ENCODE data around the gene CDH18.

The CDH18 gene

DNA sequence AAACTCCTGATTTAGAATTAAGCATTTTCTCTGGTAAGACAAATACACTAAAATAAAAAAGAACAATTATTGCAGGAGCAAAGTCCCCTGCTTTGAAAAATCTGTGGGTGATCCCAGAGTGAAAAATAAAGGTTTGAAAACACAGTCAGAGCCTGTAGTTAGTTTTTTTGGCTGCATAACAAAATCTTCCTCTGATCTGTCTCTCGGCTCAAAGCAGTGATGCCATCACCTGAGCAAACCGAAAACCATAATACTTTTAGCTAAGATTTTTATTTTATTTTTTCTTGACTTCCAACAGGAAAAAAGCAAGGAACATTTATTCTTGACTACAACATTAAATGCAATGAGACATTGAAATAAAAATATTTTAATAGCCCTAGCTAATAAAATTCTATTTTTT, 1.2 kb downstream of the CDH18 start:
- Histone ChIP-seq H4K20me1 (ENCODE audit: insufficient read depth, low read length) (no peaks in the 10 kb centered on the region), H3K4me3 (ENCODE audit: low read length) (no peak overlapping the region), H3K4me1 (ENCODE audit: low read length) (no peaks in the 10 kb centered on the region), H3F3A (ENCODE audit: insufficient read depth, low read length) (no peaks in the 10 kb centered on the region), H3K27me3 (replicated peaks; ENCODE audit: insufficient read depth, low read length) (no peaks in the 10 kb centered on the region), H3K4me2 (ENCODE audit: low read depth, low read length) (no peak overlapping the region), H3K9me3 (replicated peaks; ENCODE audit: insufficient read depth, low read length) (no peaks in the 10 kb centered on the region), H3K36me3 (replicated peaks; ENCODE audit: insufficient read depth, low read length) (no peaks in the 10 kb centered on the region), H3K9me2 (replicated peaks; ENCODE audit: insufficient read depth, low read length) (no peaks in the 10 kb centered on the region), H3K9ac (ENCODE audit: low read length) (no peak overlapping the region), H2AFZ (ENCODE audit: low read length) (no peak overlapping the region), H3K79me2 (ENCODE audit: low read length) (no peaks in the 10 kb centered on the region), H3K27ac (ENCODE audit: low read length) (no peak overlapping the region)
- DNase-seq = no peak
- TF ChIP-seq EZH2phosphoT487 (IDR thresholded peaks at IDR 0.05; ENCODE audit: low read length) (no peak), EZH2 (optimal IDR thresholded peaks at IDR 0.05; ENCODE audit: low read depth, low read length) (no peak), CTCF (IDR thresholded peaks at IDR 0.05; ENCODE audit: low read length) (no peak)

DNA sequence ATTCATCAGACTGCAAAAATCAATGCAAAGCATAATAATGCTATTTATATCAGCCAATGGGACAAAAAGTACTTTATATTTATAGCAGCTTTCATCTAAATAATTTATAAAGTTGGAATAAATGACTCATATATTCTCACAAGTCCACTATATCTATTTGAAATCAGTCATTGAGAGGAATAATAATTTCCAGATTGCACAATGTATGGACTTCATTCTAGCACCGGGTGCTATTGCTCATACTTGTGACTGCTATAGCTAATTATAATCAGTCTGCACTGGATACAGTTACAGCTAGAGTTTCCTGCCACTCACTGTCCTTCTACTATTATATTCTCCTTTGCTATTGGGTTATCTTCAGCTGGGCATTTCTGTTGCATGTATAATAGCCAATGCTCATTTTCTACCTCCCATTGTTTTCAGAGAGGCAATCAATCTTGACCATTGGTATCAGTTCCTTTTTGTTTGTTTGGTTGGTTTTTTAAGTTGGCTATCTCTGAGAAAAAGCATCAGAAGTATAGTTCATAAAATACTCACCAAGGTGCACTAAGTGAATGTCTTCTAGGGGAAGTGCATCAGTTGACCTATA, 1.9 kb downstream of the CDH18 start:
- H3K36me3 ChIP-seq (replicated peaks; ENCODE audit: insufficient read depth, low read length) = no peaks in the 10 kb centered on the region
- H3K27ac ChIP-seq (ENCODE audit: low read length) = no peak overlapping the region
- no peak overlapping the region for H2AFZ ChIP-seq (ENCODE audit: low read length)
- no peak for DNase-seq
- no peak overlapping the region for H3K4me2 ChIP-seq (ENCODE audit: low read depth, low read length)
- no peaks in the 10 kb centered on the region for H3F3A ChIP-seq (ENCODE audit: insufficient read depth, low read length)
- H4K20me1 ChIP-seq (ENCODE audit: insufficient read depth, low read length) = no peaks in the 10 kb centered on the region
- H3K9me3 ChIP-seq (replicated peaks; ENCODE audit: insufficient read depth, low read length) = no peaks in the 10 kb centered on the region
- no peak for TF ChIP-seq EZH2phosphoT487 (IDR thresholded peaks at IDR 0.05; ENCODE audit: low read length)
- no peak for TF ChIP-seq EZH2 (optimal IDR thresholded peaks at IDR 0.05; ENCODE audit: low read depth, low read length)
- TF ChIP-seq CTCF (IDR thresholded peaks at IDR 0.05; ENCODE audit: low read length) = no peak
- no peaks in the 10 kb centered on the region for H3K79me2 ChIP-seq (ENCODE audit: low read length)
- no peaks in the 10 kb centered on the region for H3K27me3 ChIP-seq (replicated peaks; ENCODE audit: insufficient read depth, low read length)
- no peaks in the 10 kb centered on the region for H3K9me2 ChIP-seq (replicated peaks; ENCODE audit: insufficient read depth, low read length)
- no peak overlapping the region for H3K9ac ChIP-seq (ENCODE audit: low read length)
- no peaks in the 10 kb centered on the region for H3K4me1 ChIP-seq (ENCODE audit: low read length)
- H3K4me3 ChIP-seq (ENCODE audit: low read length) = no peak overlapping the region

DNA sequence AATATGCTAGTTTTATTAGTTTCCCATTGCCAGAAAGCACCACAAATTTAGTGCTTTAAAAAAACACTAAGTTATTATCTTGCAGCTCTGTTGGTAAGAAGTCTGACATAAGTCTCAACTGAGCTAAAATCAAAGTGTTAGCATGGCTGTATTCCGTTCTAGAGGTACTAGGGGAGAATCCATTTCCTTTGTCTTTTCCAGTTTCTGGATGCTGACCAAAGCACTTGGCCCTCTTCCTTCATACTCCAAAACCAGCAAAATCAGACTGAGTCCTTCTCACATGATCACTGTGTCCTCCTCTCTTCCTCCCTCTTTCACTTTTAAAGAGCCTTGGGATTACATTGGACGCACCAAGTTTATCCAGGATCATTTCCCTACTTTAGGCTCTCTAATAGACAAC, 9.5 kb downstream of the CDH18 start:
- no peak for DNase-seq
- H3K27ac ChIP-seq (ENCODE audit: low read length) = no peak overlapping the region
- no peaks in the 10 kb centered on the region for H3K9me3 ChIP-seq (replicated peaks; ENCODE audit: insufficient read depth, low read length)
- no peaks in the 10 kb centered on the region for H3K36me3 ChIP-seq (replicated peaks; ENCODE audit: insufficient read depth, low read length)
- no peaks in the 10 kb centered on the region for H3K27me3 ChIP-seq (replicated peaks; ENCODE audit: insufficient read depth, low read length)
- H3K4me3 ChIP-seq (ENCODE audit: low read length) = no peak overlapping the region
- no peak for TF ChIP-seq CTCF (IDR thresholded peaks at IDR 0.05; ENCODE audit: low read length)
- no peak for TF ChIP-seq EZH2phosphoT487 (IDR thresholded peaks at IDR 0.05; ENCODE audit: low read length)
- TF ChIP-seq EZH2 (optimal IDR thresholded peaks at IDR 0.05; ENCODE audit: low read depth, low read length) = no peak
- H3K9ac ChIP-seq (ENCODE audit: low read length) = no peak overlapping the region
- no peaks in the 10 kb centered on the region for H3K4me1 ChIP-seq (ENCODE audit: low read length)
- H3F3A ChIP-seq (ENCODE audit: insufficient read depth, low read length) = no peaks in the 10 kb centered on the region
- H3K9me2 ChIP-seq (replicated peaks; ENCODE audit: insufficient read depth, low read length) = no peaks in the 10 kb centered on the region
- no peak overlapping the region for H2AFZ ChIP-seq (ENCODE audit: low read length)
- H3K79me2 ChIP-seq (ENCODE audit: low read length) = no peaks in the 10 kb centered on the region
- no peaks in the 10 kb centered on the region for H4K20me1 ChIP-seq (ENCODE audit: insufficient read depth, low read length)
- H3K4me2 ChIP-seq (ENCODE audit: low read depth, low read length) = no peak overlapping the region

All from MM.1S (cell line).